HepG2 (cell line): ENCODE data around the gene PHF19. TPM values are rescaled to one million over a fixed set of nuclear protein-coding genes. Genes with fewer than 3 reads are reported as not detected.
A peak's percentile ranks its signal among the peaks of the same experiment; 100 is the strongest.

Experiments used
- FOXA3 ChIP-seq: IDR thresholded peaks from 2 replicates; pipeline ENCODE4 v1.6.1; 2016; ENCODE audit warnings: missing genetic modification reagents, missing compliant biosample characterization
- MBNL3 ChIP-seq: fragments of 250-450 bp; sonication (Bioruptor Pico); conservative IDR thresholded peaks from 2 replicates; pipeline ENCODE4 v1.8.0; 2022; ENCODE audit warnings: mild to moderate bottlenecking, inconsistent platforms
- NFYC ChIP-seq: IDR thresholded peaks from 2 replicates; pipeline ENCODE4 v1.6.1; 2016; ENCODE audit warnings: missing genetic modification reagents, missing compliant biosample characterization
- PAX8 ChIP-seq: sonication (generic); formaldehyde crosslinking; IDR thresholded peaks from 2 replicates; pipeline ENCODE4 v1.8.0; 2022; ENCODE audit warnings: mild to moderate bottlenecking, missing genetic modification reagents, borderline replicate concordance
- PHF5A ChIP-seq: IDR thresholded peaks from one replicate; pipeline ENCODE4 v1.6.1; 2018; ENCODE audit warnings: low read depth, missing genetic modification reagents; ENCODE audit not compliant: unreplicated experiment
- SALL1 ChIP-seq: sonication (generic); formaldehyde crosslinking; IDR thresholded peaks from 2 replicates; pipeline ENCODE4 v1.8.0; 2022; ENCODE audit warnings: mild to moderate bottlenecking, missing genetic modification reagents
- SALL2 ChIP-seq: sonication (generic); formaldehyde crosslinking; IDR thresholded peaks from 2 replicates; pipeline ENCODE4 v1.8.1; 2023; ENCODE audit warnings: mild to moderate bottlenecking, missing genetic modification reagents, inconsistent platforms
- SP2 ChIP-seq: sonication (generic); formaldehyde crosslinking; IDR thresholded peaks from 2 replicates; pipeline ENCODE4 v1.5.1; 2020; ENCODE audit warnings: mild to moderate bottlenecking, missing genetic modification reagents
- SRY ChIP-seq: sonication (generic); formaldehyde crosslinking; IDR thresholded peaks from 2 replicates; pipeline ENCODE4 v1.8.0; 2022; ENCODE audit warnings: mild to moderate bottlenecking, missing genetic modification reagents
- ZBTB7A ChIP-seq: sonication (generic); formaldehyde crosslinking; IDR thresholded peaks from 2 replicates; pipeline ENCODE4 v1.8.0; 2022; ENCODE audit warnings: mild to moderate bottlenecking, missing genetic modification reagents
- ZNF282 ChIP-seq: fragments of 450-650 bp; IDR thresholded peaks from 2 replicates; pipeline ENCODE4 v1.6.1; 2018; ENCODE audit not compliant: partially characterized antibody
- ZNF841 ChIP-seq: sonication (generic); formaldehyde crosslinking; IDR thresholded peaks from 2 replicates; pipeline ENCODE4 v1.8.1; 2023; ENCODE audit warnings: missing genetic modification reagents, borderline replicate concordance
- polyA plus RNA-seq, 8 experiments: library from polyadenylated mRNA; depleted of rRNA in 3 of 8; stranded (reverse) in 7 of 8; unstranded in 1 of 8; fragments of >200 nt; fragmentation: Illumina TruSeq in 4 of 8; extraction: Trizol in 4 of 8; gene quantifications; 2 replicates each; pipeline versions ENCODE4 v1.2.1 to v1.2.3, GENCODE V29; 2011 to 2016; ENCODE audit warnings: low read depth in 4 of 8, missing spikeins in 1 of 8, mixed read lengths in 1 of 8; ENCODE audit not compliant: insufficient read depth in 1 of 8
- total RNA-seq, 5 experiments: library from RNA; depleted of rRNA; stranded (reverse); fragments of >200 nt; fragmentation: Illumina TruSeq; extraction: Trizol; gene quantifications; 2 replicates each; pipeline ENCODE4 v1.2.3, GENCODE V29; 2016; ENCODE audit warnings: low read depth in 1 of 5
- TF ChIP-seq, protein P1 (sequence below): sonication (generic); formaldehyde crosslinking; IDR thresholded peaks from 2 replicates; pipeline ENCODE4; 2020; ENCODE audit warnings: missing genetic modification reagents, mild to moderate bottlenecking, borderline replicate concordance
- TF ChIP-seq, protein P2 (sequence below): sonication (generic); formaldehyde crosslinking; IDR thresholded peaks from 2 replicates; pipeline ENCODE4 v1.4.0; 2020; ENCODE audit warnings: missing genetic modification reagents
- TF ChIP-seq, protein P3 (sequence below): sonication (generic); formaldehyde crosslinking; IDR thresholded peaks from 2 replicates; pipeline ENCODE4 v1.4.0; 2020; ENCODE audit warnings: missing genetic modification reagents
- TF ChIP-seq, protein P4 (sequence below): sonication (generic); formaldehyde crosslinking; IDR thresholded peaks from 2 replicates; pipeline ENCODE4 v1.5.0; 2020; ENCODE audit warnings: missing genetic modification reagents
- TF ChIP-seq, protein P5 (sequence below): sonication (generic); formaldehyde crosslinking; IDR thresholded peaks from 2 replicates; pipeline ENCODE4 v1.8.1; 2023; ENCODE audit warnings: missing genetic modification reagents, inconsistent platforms, borderline replicate concordance

Gene PHF19
- total and polyA plus RNA-seq, 2 of the 13 experiments (the other 11 are each of a cell fraction or from before 2014, with no cell fraction given) = 29.7 to 41.3 TPM

DNA sequence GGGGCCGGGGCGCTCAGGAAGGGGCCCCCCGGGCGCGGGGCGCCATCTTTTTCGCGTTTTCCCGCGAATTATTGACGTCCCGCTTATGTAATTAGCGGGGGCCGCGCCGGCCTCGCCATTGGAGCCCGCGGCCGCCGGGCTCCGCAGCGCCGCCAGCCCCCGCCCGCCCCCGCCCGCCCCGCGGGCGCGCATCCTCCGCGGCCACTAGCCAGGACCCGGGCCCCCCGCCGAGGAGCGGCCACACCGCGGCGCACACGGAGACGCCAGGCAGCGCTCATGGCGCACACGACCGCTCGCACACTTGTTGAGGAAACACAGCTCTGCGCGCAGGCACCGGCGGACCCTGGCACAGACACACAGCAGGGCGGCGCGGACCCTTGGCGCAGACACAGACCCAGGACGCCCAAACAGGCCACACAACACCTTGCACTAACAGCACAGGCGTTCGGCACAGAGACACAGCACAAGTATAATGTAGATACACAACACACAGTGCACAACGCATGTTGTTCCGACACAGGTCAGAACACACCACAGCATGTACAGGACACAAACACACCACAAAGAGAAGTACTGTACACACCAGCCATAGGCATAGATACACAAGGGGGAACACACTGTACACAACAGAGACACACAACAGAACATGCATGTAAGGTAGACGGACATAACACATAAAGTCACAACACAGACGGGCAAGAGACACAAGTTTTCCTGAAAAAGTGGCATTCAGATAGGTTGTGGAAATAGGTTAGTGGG, 467 bp upstream of the PHF19 start (continued):
- TF ChIP-seq, protein P1, sequence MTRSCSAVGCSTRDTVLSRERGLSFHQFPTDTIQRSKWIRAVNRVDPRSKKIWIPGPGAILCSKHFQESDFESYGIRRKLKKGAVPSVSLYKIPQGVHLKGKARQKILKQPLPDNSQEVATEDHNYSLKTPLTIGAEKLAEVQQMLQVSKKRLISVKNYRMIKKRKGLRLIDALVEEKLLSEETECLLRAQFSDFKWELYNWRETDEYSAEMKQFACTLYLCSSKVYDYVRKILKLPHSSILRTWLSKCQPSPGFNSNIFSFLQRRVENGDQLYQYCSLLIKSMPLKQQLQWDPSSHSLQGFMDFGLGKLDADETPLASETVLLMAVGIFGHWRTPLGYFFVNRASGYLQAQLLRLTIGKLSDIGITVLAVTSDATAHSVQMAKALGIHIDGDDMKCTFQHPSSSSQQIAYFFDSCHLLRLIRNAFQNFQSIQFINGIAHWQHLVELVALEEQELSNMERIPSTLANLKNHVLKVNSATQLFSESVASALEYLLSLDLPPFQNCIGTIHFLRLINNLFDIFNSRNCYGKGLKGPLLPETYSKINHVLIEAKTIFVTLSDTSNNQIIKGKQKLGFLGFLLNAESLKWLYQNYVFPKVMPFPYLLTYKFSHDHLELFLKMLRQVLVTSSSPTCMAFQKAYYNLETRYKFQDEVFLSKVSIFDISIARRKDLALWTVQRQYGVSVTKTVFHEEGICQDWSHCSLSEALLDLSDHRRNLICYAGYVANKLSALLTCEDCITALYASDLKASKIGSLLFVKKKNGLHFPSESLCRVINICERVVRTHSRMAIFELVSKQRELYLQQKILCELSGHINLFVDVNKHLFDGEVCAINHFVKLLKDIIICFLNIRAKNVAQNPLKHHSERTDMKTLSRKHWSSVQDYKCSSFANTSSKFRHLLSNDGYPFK = peak; percentile 3; the same call in 1 of the 2 replicates
- TF ChIP-seq, protein P2, sequence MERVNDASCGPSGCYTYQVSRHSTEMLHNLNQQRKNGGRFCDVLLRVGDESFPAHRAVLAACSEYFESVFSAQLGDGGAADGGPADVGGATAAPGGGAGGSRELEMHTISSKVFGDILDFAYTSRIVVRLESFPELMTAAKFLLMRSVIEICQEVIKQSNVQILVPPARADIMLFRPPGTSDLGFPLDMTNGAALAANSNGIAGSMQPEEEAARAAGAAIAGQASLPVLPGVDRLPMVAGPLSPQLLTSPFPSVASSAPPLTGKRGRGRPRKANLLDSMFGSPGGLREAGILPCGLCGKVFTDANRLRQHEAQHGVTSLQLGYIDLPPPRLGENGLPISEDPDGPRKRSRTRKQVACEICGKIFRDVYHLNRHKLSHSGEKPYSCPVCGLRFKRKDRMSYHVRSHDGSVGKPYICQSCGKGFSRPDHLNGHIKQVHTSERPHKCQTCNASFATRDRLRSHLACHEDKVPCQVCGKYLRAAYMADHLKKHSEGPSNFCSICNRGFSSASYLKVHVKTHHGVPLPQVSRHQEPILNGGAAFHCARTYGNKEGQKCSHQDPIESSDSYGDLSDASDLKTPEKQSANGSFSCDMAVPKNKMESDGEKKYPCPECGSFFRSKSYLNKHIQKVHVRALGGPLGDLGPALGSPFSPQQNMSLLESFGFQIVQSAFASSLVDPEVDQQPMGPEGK (CRISPR knock-in tag) = peak; percentile 74
- TF ChIP-seq, protein P3, sequence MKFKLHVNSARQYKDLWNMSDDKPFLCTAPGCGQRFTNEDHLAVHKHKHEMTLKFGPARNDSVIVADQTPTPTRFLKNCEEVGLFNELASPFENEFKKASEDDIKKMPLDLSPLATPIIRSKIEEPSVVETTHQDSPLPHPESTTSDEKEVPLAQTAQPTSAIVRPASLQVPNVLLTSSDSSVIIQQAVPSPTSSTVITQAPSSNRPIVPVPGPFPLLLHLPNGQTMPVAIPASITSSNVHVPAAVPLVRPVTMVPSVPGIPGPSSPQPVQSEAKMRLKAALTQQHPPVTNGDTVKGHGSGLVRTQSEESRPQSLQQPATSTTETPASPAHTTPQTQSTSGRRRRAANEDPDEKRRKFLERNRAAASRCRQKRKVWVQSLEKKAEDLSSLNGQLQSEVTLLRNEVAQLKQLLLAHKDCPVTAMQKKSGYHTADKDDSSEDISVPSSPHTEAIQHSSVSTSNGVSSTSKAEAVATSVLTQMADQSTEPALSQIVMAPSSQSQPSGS (CRISPR knock-in tag) = peak; percentile 48; the same call in 1 of the 2 replicates
- TF ChIP-seq PAX8 (CRISPR knock-in tag) (0 out of 2 replicates have a peak, but pooled peaks have one; percentile 43), ZNF841 (CRISPR knock-in tag) (no peak), SRY (CRISPR knock-in tag) (no peak), SP2 (no peak), FOXA3 (CRISPR knock-in tag) (peak; percentile 14; the same call in 1 of the 2 replicates), SALL1 (CRISPR knock-in tag) (peak; percentile 46; the same call in 1 of the 2 replicates), SALL2 (CRISPR knock-in tag) (no peak; the same call in 1 of the 2 replicates), MBNL3 (CRISPR knock-in tag) (no peak), ZBTB7A (CRISPR knock-in tag) (peak; percentile 31; the same call in 1 of the 2 replicates), NFYC (CRISPR knock-in tag) (no peak; the same call in 1 of the 2 replicates), PHF5A (no peak), ZNF282 (no peak)
- TF ChIP-seq, protein P4, sequence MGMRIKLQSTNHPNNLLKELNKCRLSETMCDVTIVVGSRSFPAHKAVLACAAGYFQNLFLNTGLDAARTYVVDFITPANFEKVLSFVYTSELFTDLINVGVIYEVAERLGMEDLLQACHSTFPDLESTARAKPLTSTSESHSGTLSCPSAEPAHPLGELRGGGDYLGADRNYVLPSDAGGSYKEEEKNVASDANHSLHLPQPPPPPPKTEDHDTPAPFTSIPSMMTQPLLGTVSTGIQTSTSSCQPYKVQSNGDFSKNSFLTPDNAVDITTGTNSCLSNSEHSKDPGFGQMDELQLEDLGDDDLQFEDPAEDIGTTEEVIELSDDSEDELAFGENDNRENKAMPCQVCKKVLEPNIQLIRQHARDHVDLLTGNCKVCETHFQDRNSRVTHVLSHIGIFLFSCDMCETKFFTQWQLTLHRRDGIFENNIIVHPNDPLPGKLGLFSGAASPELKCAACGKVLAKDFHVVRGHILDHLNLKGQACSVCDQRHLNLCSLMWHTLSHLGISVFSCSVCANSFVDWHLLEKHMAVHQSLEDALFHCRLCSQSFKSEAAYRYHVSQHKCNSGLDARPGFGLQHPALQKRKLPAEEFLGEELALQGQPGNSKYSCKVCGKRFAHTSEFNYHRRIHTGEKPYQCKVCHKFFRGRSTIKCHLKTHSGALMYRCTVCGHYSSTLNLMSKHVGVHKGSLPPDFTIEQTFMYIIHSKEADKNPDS (CRISPR knock-in tag) = 0 out of 2 replicates have a peak, but pooled peaks have one; percentile 47
- TF ChIP-seq, protein P5, sequence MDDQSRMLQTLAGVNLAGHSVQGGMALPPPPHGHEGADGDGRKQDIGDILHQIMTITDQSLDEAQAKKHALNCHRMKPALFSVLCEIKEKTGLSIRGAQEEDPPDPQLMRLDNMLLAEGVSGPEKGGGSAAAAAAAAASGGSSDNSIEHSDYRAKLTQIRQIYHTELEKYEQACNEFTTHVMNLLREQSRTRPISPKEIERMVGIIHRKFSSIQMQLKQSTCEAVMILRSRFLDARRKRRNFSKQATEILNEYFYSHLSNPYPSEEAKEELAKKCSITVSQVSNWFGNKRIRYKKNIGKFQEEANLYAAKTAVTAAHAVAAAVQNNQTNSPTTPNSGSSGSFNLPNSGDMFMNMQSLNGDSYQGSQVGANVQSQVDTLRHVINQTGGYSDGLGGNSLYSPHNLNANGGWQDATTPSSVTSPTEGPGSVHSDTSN (CRISPR knock-in tag) = no peak
